Spleen (tissue), 13 donors: ENCODE results near the gene EXPH5. TPM values are rescaled to one million over a fixed set of nuclear protein-coding genes. Genes with fewer than 3 reads are reported as not detected.
A peak's percentile ranks its signal among the peaks of the same experiment; 100 is the strongest.
"Not testable (repeated sequence)": the region's sequence is repeated elsewhere in the genome, so short reads cannot be mapped to it uniquely, and the experiment has no call there.

Source experiments
- DNase-seq: peaks from one replicate; pipeline ENCODE4 v3.0.0-alpha.2; 2020
- H3K27ac ChIP-seq, 8 donors: fragments of 200-600 bp; sonication (generic) in 7 of 8; 1 replicate in 4 of 8; 2 replicates in 4 of 8; pipeline versions ENCODE4 v1.5.0 to v1.8.0; 2016 to 2021; ENCODE audit warnings: inconsistent platforms in 4 of 8, mild to moderate bottlenecking in 4 of 8, moderate library complexity in 1 of 8
- H3K27me3 ChIP-seq, 7 donors: fragments of 200-600 bp; sonication (generic) in 6 of 7; replicated peaks in 1 of 7; 1 replicate in 4 of 7; 2 replicates in 3 of 7; pipeline versions ENCODE4 v1.5.0 to v1.8.0; 2016 to 2021; ENCODE audit warnings: inconsistent platforms in 3 of 7, mild to moderate bottlenecking in 1 of 7
- H3K36me3 ChIP-seq, 6 donors: fragments of 200-600 bp; sonication (generic) in 5 of 6; 1 replicate in 4 of 6; 2 replicates in 2 of 6; pipeline versions ENCODE4 v1.5.0 to v1.8.0; 2016 to 2021; ENCODE audit warnings: inconsistent platforms in 2 of 6
- H3K4me1 ChIP-seq, 6 donors: fragments of 200-600 bp; sonication (generic) in 5 of 6; 1 replicate in 3 of 6; 2 replicates in 3 of 6; pipeline versions ENCODE4 v1.5.0 to v1.8.0; 2016 to 2021; ENCODE audit warnings: inconsistent platforms in 3 of 6
- H3K4me3 ChIP-seq, 8 donors: fragments of 200-600 bp; sonication (generic) in 7 of 8; 1 replicate in 4 of 8; 2 replicates in 4 of 8; pipeline versions ENCODE4 v1.5.0 to v1.8.0; 2016 to 2021; ENCODE audit warnings: inconsistent platforms in 4 of 8, mild to moderate bottlenecking in 4 of 8, moderate library complexity in 2 of 8
- H3K9me3 ChIP-seq, 8 donors: fragments of 200-600 bp; sonication (generic) in 7 of 8; 1 replicate in 4 of 8; 2 replicates in 4 of 8; pipeline versions ENCODE4 v1.5.0 to v1.8.0; 2016 to 2021; ENCODE audit warnings: inconsistent platforms in 4 of 8
- CTCF ChIP-seq, 11 experiments: fragments of 200-600 bp in 7 of 11; fragments of 450-650 bp in 4 of 11; sonication (generic) in 4 of 11; IDR thresholded peaks in 8 of 11; conservative IDR thresholded peaks in 3 of 11; 1 replicate in 7 of 11; 2 replicates in 4 of 11; pipeline versions ENCODE4 v1.4.0 to v1.8.0; 2016 to 2021; ENCODE audit warnings: antibody characterized with exemption in 11 of 11, inconsistent platforms in 4 of 11, mild to moderate bottlenecking in 1 of 11
- POLR2A ChIP-seq, 3 donors: fragments of 450-650 bp; IDR thresholded peaks; one replicate each; pipeline ENCODE4 v1.5.1; 2017; ENCODE audit warnings: antibody characterized with exemption in 3 of 3, mild to moderate bottlenecking in 1 of 3
- POLR2AphosphoS5 ChIP-seq, 3 donors: sonication (generic); formaldehyde crosslinking; IDR thresholded peaks; one replicate each; pipeline ENCODE4 v1.5.1; 2017; ENCODE audit warnings: antibody characterized with exemption in 3 of 3
- WGBS, 5 donors: extraction: QIAGEN DNeasy Blood & Tissue Kit in 3 of 5; methylation state at CpG; one replicate each; pipeline versions ENCODE4 v1.1.5 to v1.1.7; 2013 to 2018; 5-methylcytosine and 5-hydroxymethylcytosine counted together
- intact Hi-C: fragments of 100-400 bp; cut with DNase I; formaldehyde crosslinking; loops from one replicate; pipeline ENCODE4 v1.15.0; 2023; ENCODE audit warnings: low total_unique reads
- long read RNA-seq, 2 donors: transcript quantifications; one replicate each; lab custom pipeline, GENCODE V29; 2026
- polyA plus RNA-seq, 3 donors: library from polyadenylated mRNA; stranded (reverse); fragments of 200-250 nt; gene quantifications; one replicate each; pipeline ENCODE4 v1.2.1, GENCODE V29; 2013
- total RNA-seq, 7 donors: library from RNA; depleted of rRNA in 3 of 7; stranded (reverse); fragments of >200 nt in 3 of 7; fragmentation: NEBNext Ultra II Directional in 4 of 7; extraction: Animal tissue kit (Norgen Biotek cat#: 25700) in 4 of 7; gene quantifications; one replicate each; pipeline versions ENCODE4 v1.1.0 to v1.2.1, GENCODE V29; 2016 to 2021
- donor health status: healthy with polysubstance abuse.
- donor health status: DM: no; HTN: no; CAD: no; lungs with moderate emphysema.
- donor health status: DM: no; HTN: no; CAD: no.
- donor health status: Bipolar disorder and iron deficiency.
- donor health status: healthy.
- donor health status: DM: no; HTN: no; CAD: no.
- donor health status: DM: yes; HTN: yes; CAD: no.

Gene EXPH5
- 1 to 10 TPM in 3 of 7 donors, under 1 TPM in 4; 0.60 to 1.9 (median 0.89) TPM for total RNA-seq
- under 1 TPM; 0.05 to 0.09 (median 0.06) TPM for polyA plus RNA-seq
- long read RNA-seq, donor 1: 0 reads
- long read RNA-seq, donor 2: 0 reads

- H3K4me1 ChIP-seq: peaks cover 3 to 22% (median 11%) of the 10 kb centered on the region in 6 donors
- no peaks in the 10 kb centered on the region for H3K9me3 ChIP-seq
- H3K27me3 ChIP-seq: peaks cover 0 to 38% (median 9%) of the 10 kb centered on the region in 7 donors
- TF ChIP-seq CTCF (IDR thresholded peaks at IDR 0.05 in 8 of 11, conservative IDR thresholded peaks at IDR 0.05 in 3 of 11) (no peak), POLR2AphosphoS5 (IDR thresholded peaks at IDR 0.05) (peak in 1 of 3 donors; percentile 26)
- DNase-seq: peak; percentile 93
- intact Hi-C loops: no loop called here
- H3K36me3 ChIP-seq: no peaks in the 10 kb centered on the region
- 0 to 2% (median 1%) methylated on average over 29 to 37 of the region's 37 CpGs for WGBS, 5 donors
- peak within 1 kb of the TSS; percentile 53 to 89 (median 70) for H3K4me3 ChIP-seq
- peak within 1 kb of the TSS in 3 of 8 donors; percentile 33 to 48 (median 40) for H3K27ac ChIP-seq
Observed at GRCh38 chr11:108593214-108593922, at the start of gene EXPH5. Gene EXPH5, minus strand, starts transcription at chr11:108593768. Its CDS starts 232 bp downstream, at chr11:108593536.

GRCh38 chr11:108641752-108642151 is 48.2 kb upstream of the EXPH5 start:
- H3K27ac ChIP-seq, H3K4me3 ChIP-seq, H3K4me1 ChIP-seq, intact Hi-C loops, H3K36me3 ChIP-seq, H3K9me3 ChIP-seq, H3K27me3 ChIP-seq, DNase-seq: not testable (repeated sequence)
- WGBS, 5 donors: 86 to 100% (median 87%) methylated on average over 1 of the region's 1 CpG

- 89 to 100% (median 92%) methylated on average over 1 of the region's 1 CpG for WGBS, 5 donors
- H3K4me3 ChIP-seq: no peak overlapping the region
- DNase-seq: no peak
- intact Hi-C loops: no loop called here
- no peak overlapping the region for H3K27ac ChIP-seq
- no peaks in the 10 kb centered on the region for H3K9me3 ChIP-seq
- H3K27me3 ChIP-seq: peaks cover 0 to 5% (median 0%) of the 10 kb centered on the region in 7 donors
- H3K4me1 ChIP-seq: no peaks in the 10 kb centered on the region
- TF ChIP-seq POLR2A (IDR thresholded peaks at IDR 0.05): no peak
- TF ChIP-seq POLR2AphosphoS5 (IDR thresholded peaks at IDR 0.05): no peak
- TF ChIP-seq CTCF (IDR thresholded peaks at IDR 0.05 in 8 of 11, conservative IDR thresholded peaks at IDR 0.05 in 3 of 11): no peak
- no peaks in the 10 kb centered on the region for H3K36me3 ChIP-seq
Observed at GRCh38 chr11:108639146-108639545, 45.6 kb upstream of the EXPH5 start.

- intact Hi-C loops: no loop called here
- Histone ChIP-seq H3K4me3 (no peak overlapping the region), H3K36me3 (no peaks in the 10 kb centered on the region), H3K4me1 (no peaks in the 10 kb centered on the region), H3K27ac (no peak overlapping the region), H3K27me3 (peaks cover 0 to 5% (median 0%) of the 10 kb centered on the region in 7 donors), H3K9me3 (no peaks in the 10 kb centered on the region)
- no peak for DNase-seq
- WGBS, 5 donors: 78 to 90% (median 79%) methylated on average over 2 of the region's 2 CpGs
- TF ChIP-seq CTCF (IDR thresholded peaks at IDR 0.05 in 8 of 11, conservative IDR thresholded peaks at IDR 0.05 in 3 of 11): no peak
- TF ChIP-seq POLR2AphosphoS5 (IDR thresholded peaks at IDR 0.05): no peak
- TF ChIP-seq POLR2A (IDR thresholded peaks at IDR 0.05): no peak
Observed at GRCh38 chr11:108636222-108636621, 42.7 kb upstream of the EXPH5 start.
